Sigmoid colon (tissue), 4 donors: ENCODE results near the gene ENO3.
A peak's percentile ranks its signal among the peaks of the same experiment; 100 is the strongest.

Experiments
- POLR2A ChIP-seq, 2 donors: fragments of 450-650 bp; IDR thresholded peaks; one replicate each; pipeline ENCODE4 v1.6.1; 2016; ENCODE audit warnings: antibody characterized with exemption in 2 of 2, mild to moderate bottlenecking in 2 of 2, moderate library complexity in 2 of 2
- POLR2AphosphoS5 ChIP-seq, 4 donors: sonication (generic); formaldehyde crosslinking; IDR thresholded peaks; one replicate each; pipeline ENCODE4 v1.6.1; 2017; ENCODE audit warnings: antibody characterized with exemption in 4 of 4

GRCh38 chr17:4966844-4967538, 16.1 kb downstream of the ENO3 start:
- TF ChIP-seq POLR2A (IDR thresholded peaks at IDR 0.05): peak; percentile 45 to 51
- peak; percentile 44 to 69 (median 57) for TF ChIP-seq POLR2AphosphoS5 (IDR thresholded peaks at IDR 0.05)
